Measurements from ENCODE around the gene ERFE.

DNA sequence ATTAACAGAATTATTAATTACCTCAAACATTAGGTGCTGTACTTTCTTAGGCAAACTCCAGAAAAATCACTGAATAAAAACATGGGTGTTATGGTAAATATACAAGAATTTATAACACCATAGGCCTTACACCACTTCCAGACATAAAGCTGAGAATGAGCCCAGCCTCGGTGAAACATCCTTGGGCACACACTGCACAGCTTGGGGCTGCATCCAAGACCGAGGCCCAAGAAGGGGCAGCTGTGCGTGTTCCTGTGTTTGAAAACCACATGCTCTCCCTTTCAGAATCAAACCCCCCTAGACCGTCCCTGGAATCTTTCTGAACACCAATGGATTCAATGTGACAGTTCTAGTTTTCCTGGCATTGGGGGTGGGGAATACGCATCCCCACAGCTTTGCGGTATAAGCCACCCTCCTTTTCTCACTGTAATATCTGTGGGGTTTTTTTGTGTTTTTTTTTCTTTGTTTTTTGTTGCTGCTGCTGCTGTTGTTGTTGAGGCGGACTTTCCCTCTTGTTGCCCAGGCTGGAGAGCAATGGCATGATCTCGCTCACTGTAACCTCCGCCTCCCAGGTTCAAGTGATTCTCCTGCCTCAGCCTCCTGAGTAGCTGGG lies 12.9 kb downstream of the ERFE start:
- TF ChIP-seq, protein P1, sequence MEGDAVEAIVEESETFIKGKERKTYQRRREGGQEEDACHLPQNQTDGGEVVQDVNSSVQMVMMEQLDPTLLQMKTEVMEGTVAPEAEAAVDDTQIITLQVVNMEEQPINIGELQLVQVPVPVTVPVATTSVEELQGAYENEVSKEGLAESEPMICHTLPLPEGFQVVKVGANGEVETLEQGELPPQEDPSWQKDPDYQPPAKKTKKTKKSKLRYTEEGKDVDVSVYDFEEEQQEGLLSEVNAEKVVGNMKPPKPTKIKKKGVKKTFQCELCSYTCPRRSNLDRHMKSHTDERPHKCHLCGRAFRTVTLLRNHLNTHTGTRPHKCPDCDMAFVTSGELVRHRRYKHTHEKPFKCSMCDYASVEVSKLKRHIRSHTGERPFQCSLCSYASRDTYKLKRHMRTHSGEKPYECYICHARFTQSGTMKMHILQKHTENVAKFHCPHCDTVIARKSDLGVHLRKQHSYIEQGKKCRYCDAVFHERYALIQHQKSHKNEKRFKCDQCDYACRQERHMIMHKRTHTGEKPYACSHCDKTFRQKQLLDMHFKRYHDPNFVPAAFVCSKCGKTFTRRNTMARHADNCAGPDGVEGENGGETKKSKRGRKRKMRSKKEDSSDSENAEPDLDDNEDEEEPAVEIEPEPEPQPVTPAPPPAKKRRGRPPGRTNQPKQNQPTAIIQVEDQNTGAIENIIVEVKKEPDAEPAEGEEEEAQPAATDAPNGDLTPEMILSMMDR (IDR thresholded peaks at IDR 0.05; ENCODE audit: extremely low read depth in 1 of 2, insufficient read depth in 1 of 2, low read depth in 1 of 2, low read length in 2 of 2): no peak
- TF ChIP-seq POLR2A (IDR thresholded peaks at IDR 0.05; ENCODE audit: low read depth, low read length): no peak
- no peak for TF ChIP-seq EZH2 (IDR thresholded peaks at IDR 0.05; ENCODE audit: borderline replicate concordance, low read depth, low read length, severe bottlenecking)
- TF ChIP-seq, protein P2, sequence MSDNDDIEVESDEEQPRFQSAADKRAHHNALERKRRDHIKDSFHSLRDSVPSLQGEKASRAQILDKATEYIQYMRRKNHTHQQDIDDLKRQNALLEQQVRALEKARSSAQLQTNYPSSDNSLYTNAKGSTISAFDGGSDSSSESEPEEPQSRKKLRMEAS (IDR thresholded peaks at IDR 0.05; ENCODE audit: insufficient read depth, insufficient read length): no peak
- no peak for TF ChIP-seq POLR2AphosphoS5 (IDR thresholded peaks at IDR 0.05; ENCODE audit: insufficient read depth, low read depth, low read length)
- no peak for TF ChIP-seq JUN (IDR thresholded peaks at IDR 0.05; ENCODE audit: borderline replicate concordance, insufficient read depth, insufficient read length, low read depth)
- TF ChIP-seq GATA2 (IDR thresholded peaks at IDR 0.05; ENCODE audit: insufficient read depth, insufficient read length, low read depth, low read length): no peak

Data from endothelial cell of umbilical vein (primary cell).